A673 (cell line): ENCODE results near the gene COL5A1. TPM values are rescaled to one million over a fixed set of nuclear protein-coding genes. Genes with fewer than 3 reads are reported as not detected.

ENCODE experiments used
- BruUV-seq: library from RNA; stranded (reverse); fragments of 400-500 nt; replicated peaks from 2 replicates; lab custom pipeline; 2021; lab: Mats Ljungman, UMichigan
- CTCF ChIA-PET: fragments of 300-600 bp; sonication (Branson Sonifier 250); formaldehyde crosslinking; loops from one replicate; lab custom pipeline; 2022; ENCODE audit warnings: antibody characterized with exemption; lab: Charles Lee
- POLR2A ChIA-PET: fragments of 300-600 bp; sonication (Branson Sonifier 250); formaldehyde crosslinking; loops from one replicate; lab custom pipeline; 2022; ENCODE audit warnings: antibody characterized with exemption; ENCODE audit not compliant: low non-redundant PET; lab: Charles Lee
- DNase-seq: peaks from one replicate; pipeline ENCODE4 v3.0.0-alpha.2; 2015; ENCODE audit warnings: low spot score
- H3K27ac ChIP-seq: fragments of 200-600 bp; sonication (generic); 2 replicates; pipeline ENCODE4 v1.5.1; 2016; ENCODE audit warnings: mixed run types, low read depth, mild to moderate bottlenecking, mixed read lengths, antibody characterized with exemption, low read length; ENCODE audit not compliant: poor library complexity, severe bottlenecking
- H3K27me3 ChIP-seq: fragments of 200-600 bp; sonication (generic); replicated peaks from 2 replicates; pipeline ENCODE4 v1.6.1; 2017; ENCODE audit warnings: mixed run types, low read depth, mild to moderate bottlenecking, mixed read lengths, antibody characterized with exemption, low read length; ENCODE audit not compliant: insufficient read depth, poor library complexity
- H3K36me3 ChIP-seq: fragments of 200-600 bp; sonication (generic); 2 replicates; pipeline ENCODE4 v1.6.1; 2016; ENCODE audit warnings: mixed run types, mild to moderate bottlenecking, mixed read lengths, antibody characterized with exemption, low read length; ENCODE audit not compliant: insufficient read depth, poor library complexity, severe bottlenecking
- H3K4me1 ChIP-seq: fragments of 200-600 bp; sonication (generic); 2 replicates; pipeline ENCODE4 v1.6.1; 2017; ENCODE audit warnings: mixed run types, mild to moderate bottlenecking, mixed read lengths, antibody characterized with exemption, low read length; ENCODE audit not compliant: insufficient read depth, poor library complexity, severe bottlenecking
- H3K4me3 ChIP-seq: fragments of 200-600 bp; sonication (generic); 2 replicates; pipeline ENCODE4 v1.5.1; 2016; ENCODE audit warnings: low read depth, mixed run types, mild to moderate bottlenecking, mixed read lengths, low read length; ENCODE audit not compliant: poor library complexity, severe bottlenecking
- H3K9me3 ChIP-seq: fragments of 200-600 bp; sonication (generic); 2 replicates; pipeline ENCODE4 v1.6.1; 2016; ENCODE audit warnings: mixed run types, low read depth, mild to moderate bottlenecking, mixed read lengths, antibody characterized with exemption, low read length; ENCODE audit not compliant: poor library complexity, severe bottlenecking
- CTCF ChIP-seq: fragments of 300-800, 200-600 bp; sonication (generic); conservative IDR thresholded peaks from 2 replicates; pipeline ENCODE4 v1.5.1; 2017; ENCODE audit warnings: low read depth, mild to moderate bottlenecking, antibody characterized with exemption, low read length, moderate library complexity, mixed read lengths
- EZH2 ChIP-seq: fragments of 200-600 bp; sonication (generic); IDR thresholded peaks from 2 replicates; pipeline ENCODE4 v1.6.1; 2017; ENCODE audit warnings: borderline replicate concordance, low read depth, mild to moderate bottlenecking, mixed read lengths, antibody characterized with exemption, low read length; ENCODE audit not compliant: poor library complexity, severe bottlenecking
- intact Hi-C: fragments of 100-400 bp; cut with micrococcal nuclease; formaldehyde crosslinking; loops from one replicate; pipeline ENCODE4 v1.10.0; 2022; ENCODE audit not compliant: unreplicated experiment
- total RNA-seq: library from RNA; stranded (reverse); gene quantifications from 2 replicates; pipeline ENCODE4 v1.2.3, GENCODE V29; 2021

Gene COL5A1
- total RNA-seq, 1 experiment from 2014 or later: 33.6 TPM

DNA sequence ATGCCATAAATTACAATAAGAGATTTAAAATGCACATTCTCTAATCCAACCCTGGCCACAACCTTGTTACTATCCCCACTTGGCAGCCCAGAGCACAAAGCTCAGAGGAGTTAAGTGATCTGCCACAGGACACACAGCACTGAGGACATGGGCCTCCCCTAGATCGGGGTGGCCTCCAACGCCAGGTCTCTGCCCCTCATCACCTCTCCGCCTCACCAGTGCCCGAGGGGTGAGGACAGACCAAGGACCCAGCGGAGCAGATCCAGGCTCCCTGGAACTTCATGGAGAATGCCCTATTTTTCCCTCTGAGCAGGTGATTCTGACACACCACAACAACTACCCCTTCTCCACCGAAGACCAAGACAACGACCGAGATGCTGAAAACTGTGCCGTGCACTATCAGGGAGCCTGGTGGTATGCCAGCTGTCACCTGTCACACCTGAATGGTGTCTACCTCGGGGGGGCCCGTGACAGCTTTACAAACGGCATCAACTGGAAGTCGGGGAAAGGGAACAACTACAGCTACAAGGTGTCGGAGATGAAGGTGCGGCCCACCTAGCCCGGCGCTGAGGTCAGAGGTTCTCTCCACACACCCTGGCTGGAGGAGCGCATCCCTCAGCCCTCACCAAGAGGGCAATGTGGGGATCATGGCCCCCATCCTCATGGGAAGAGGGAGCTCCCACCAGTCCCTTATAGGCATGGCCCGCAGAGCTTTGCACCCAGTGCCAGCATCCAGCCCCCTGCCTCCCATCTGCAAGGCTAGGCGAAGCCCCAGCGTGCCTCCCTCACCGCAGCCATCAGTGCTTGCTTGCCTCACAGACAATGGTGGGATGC, 226.5 kb downstream of the COL5A1 start:
- ChIA-PET CTCF (no interaction called here), POLR2A (no interaction called here)
- intact Hi-C loops: no loop called here

DNA sequence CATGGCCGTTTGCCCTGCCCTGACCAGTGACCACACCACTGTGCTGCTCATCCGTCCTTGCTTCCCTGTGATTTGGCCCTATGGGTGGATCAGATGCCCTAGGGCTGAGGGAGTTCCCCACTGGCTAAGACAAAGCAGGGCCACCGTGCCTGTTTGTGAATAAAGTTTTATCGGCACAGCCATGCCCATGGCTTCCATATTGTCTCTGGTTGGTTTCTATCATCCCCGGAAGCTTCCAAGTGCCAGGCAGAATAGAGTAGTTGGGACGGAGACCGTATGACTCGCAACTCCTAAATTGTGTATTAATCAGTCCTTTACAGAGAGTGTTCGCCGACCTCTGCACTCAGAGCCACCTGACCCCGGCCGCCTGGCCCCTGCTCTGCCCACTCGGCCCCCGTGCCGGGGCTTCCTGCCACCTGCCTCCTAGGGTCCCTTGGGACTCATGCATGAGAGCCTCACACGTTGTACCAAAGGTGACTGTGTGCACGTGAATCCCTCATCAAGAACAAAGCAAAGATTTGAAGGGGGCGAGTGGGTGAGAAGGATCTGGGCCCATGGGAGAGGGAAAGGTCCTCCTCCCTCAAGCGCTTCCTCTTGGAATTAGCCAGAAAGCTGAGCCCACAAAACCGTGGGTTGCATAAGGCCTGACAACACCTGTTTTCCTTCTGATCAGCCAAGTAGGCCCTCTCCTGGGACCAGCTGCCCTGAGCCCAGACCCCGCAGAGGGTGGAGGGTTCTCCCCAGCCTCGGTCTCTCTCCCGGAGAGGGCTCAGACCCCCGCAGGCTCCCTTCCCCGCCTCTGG, 227.3 kb downstream of the COL5A1 start:
- Histone ChIP-seq H3K27ac (no peak overlapping the region), H3K4me1 (no peaks in the 10 kb centered on the region), H3K36me3 (no peaks in the 10 kb centered on the region), H3K27me3 (no peaks in the 10 kb centered on the region), H3K4me3 (no peak overlapping the region), H3K9me3 (no peaks in the 10 kb centered on the region)
- intact Hi-C loops: no loop called here
- ChIA-PET POLR2A (no interaction called here), CTCF (no interaction called here)
- DNase-seq: no peak
- TF ChIP-seq EZH2: no peak
- no peak for TF ChIP-seq CTCF
- BruUV-seq: no TSS peak

More for the DNA sequence above, 226.5 kb downstream of the COL5A1 start:
- BruUV-seq: no TSS peak
- H3K4me1 ChIP-seq: no peaks in the 10 kb centered on the region
- no peak overlapping the region for H3K27ac ChIP-seq
- no peaks in the 10 kb centered on the region for H3K9me3 ChIP-seq
- TF ChIP-seq CTCF (no peak), EZH2 (no peak)
- H3K27me3 ChIP-seq: no peaks in the 10 kb centered on the region
- no peak for DNase-seq
- H3K4me3 ChIP-seq: no peak overlapping the region
- no peaks in the 10 kb centered on the region for H3K36me3 ChIP-seq

DNA sequence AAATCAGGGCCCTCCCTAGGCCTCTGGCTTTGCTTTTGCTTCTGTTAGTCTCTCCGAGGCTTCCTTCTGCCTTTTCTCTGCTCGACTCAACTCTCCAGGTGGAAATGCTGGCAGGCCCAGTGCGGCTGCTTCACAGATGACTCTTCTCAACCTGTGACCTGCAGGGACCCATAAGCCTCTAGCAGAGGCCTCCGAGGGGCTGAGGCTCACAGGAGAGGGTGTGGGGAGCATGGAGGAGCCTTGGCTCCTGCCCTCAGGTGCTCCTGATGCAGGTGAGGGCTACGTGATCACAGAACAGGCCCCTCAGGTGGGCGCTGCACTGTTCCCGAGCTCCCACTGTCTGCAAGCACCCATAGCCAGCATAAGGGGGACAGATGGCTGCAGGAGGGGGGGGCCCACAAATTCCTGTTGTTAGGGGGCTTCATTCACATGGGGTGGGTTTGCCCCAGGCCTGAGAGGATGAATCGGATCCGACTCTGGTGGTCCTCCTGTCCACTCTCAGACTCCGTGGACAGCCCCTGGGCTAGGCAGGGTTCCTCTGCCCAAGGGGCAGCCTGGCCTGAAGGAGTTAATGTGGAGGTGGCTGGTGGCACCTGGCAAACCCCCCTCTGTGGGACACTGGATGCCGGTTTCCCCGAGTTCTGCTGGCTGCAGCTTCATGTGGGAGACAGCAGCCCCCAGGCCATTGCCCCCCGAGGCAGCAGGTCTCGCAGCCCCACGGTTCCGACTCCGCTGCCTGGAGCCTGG, 228.1 kb downstream of the COL5A1 start:
- intact Hi-C loops: no loop called here
- no TSS peak for BruUV-seq
- Histone ChIP-seq H3K4me1 (no peaks in the 10 kb centered on the region), H3K36me3 (no peaks in the 10 kb centered on the region), H3K27me3 (no peaks in the 10 kb centered on the region), H3K4me3 (no peak overlapping the region), H3K9me3 (no peaks in the 10 kb centered on the region), H3K27ac (no peak overlapping the region)
- no peak for DNase-seq
- CTCF ChIA-PET: no interaction called here
- POLR2A ChIA-PET: no interaction called here
- no peak for TF ChIP-seq CTCF
- TF ChIP-seq EZH2: no peak
